HG03135 (cell line): ENCODE measurements around the gene SYNGR2.
A peak's percentile ranks its signal among the peaks of the same experiment; 100 is the strongest.

Experiments
- ATAC-seq: cut with Tn5 transposase; IDR thresholded peaks from one replicate; pipeline ENCODE4 v1.9.1; 2021; ENCODE audit warnings: mild to moderate bottlenecking, moderate library complexity; ENCODE audit not compliant: unreplicated experiment

SYNGR2 gene, protein sequence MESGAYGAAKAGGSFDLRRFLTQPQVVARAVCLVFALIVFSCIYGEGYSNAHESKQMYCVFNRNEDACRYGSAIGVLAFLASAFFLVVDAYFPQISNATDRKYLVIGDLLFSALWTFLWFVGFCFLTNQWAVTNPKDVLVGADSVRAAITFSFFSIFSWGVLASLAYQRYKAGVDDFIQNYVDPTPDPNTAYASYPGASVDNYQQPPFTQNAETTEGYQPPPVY

DNA sequence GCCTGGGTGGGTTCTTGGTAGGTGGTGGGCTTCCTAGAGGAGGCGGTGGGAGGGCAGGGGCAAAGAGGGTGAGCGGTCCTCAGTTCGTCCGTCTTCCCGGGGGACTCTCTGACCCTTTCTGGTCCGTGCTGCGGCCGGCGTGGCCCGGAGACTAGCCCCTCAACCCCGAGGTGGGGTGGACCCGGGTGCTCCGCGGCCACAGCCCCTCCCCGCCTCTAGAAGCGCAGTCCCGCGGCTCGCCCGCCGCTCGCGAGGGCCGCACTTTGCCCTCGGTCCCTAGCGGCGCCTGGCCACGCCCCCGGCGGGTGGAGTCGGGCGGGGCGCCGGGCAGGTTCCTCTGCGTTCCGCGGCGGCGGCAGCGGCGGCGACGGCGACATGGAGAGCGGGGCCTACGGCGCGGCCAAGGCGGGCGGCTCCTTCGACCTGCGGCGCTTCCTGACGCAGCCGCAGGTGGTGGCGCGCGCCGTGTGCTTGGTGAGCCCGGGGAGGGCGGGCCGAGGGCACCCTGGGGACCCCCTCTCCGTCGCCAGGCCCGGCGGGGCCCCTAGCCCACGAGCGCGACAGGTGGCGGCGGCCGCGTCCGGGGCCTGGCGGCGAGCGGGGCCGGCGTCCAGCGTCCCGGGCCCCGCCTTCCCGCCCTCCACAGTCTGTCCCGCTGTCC lies at the start of gene SYNGR2:
Gene SYNGR2 (plus strand): TSS at position 340 of the 661 bp plus-strand sequence. CDS start 36 bp downstream, at position 376.
- peak; percentile 50 for ATAC-seq

DNA sequence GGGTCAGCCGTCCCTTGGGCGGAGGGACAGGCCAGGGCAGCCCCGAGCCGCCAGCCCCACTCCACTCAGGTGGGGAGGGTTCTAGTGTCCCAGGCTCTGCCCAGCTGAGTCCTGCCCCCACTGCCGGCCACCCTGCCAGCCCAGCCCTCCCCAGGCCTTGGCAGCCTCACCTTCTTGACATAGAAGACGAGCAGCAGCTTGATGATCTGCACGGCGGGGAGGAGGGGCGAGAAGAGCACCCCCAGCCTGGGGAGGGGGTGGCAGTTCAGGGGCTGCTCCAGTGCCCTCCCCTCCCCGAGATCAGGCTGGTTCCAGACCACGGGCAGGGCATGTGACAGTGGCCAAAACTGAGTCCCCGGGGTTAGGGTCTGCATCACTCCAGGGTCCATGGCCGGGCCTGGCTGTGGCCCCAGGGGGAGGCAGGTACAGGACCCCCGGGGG lies 49.6 kb upstream of the SYNGR2 start:
- no peak for ATAC-seq

DNA sequence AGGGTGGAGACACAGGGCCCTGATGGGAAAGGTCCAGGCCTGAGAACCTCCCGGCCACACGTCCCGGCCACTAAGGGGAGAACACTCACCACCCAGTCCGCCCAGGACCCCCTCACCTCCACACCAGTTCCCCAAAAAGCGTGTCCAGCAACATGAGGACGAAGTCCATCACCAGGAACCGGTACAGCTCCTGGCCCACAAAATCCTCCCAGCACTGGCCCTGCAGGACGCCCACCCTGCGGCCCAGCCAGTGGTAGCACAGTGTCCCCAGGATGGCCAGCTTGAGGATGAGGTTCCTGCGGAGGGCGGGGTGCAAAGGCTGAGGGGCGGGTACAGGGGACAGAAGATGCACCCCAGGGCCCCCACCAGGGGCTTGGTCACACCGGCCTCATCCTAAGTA lies 47.8 kb upstream of the SYNGR2 start:
- ATAC-seq = no peak

DNA sequence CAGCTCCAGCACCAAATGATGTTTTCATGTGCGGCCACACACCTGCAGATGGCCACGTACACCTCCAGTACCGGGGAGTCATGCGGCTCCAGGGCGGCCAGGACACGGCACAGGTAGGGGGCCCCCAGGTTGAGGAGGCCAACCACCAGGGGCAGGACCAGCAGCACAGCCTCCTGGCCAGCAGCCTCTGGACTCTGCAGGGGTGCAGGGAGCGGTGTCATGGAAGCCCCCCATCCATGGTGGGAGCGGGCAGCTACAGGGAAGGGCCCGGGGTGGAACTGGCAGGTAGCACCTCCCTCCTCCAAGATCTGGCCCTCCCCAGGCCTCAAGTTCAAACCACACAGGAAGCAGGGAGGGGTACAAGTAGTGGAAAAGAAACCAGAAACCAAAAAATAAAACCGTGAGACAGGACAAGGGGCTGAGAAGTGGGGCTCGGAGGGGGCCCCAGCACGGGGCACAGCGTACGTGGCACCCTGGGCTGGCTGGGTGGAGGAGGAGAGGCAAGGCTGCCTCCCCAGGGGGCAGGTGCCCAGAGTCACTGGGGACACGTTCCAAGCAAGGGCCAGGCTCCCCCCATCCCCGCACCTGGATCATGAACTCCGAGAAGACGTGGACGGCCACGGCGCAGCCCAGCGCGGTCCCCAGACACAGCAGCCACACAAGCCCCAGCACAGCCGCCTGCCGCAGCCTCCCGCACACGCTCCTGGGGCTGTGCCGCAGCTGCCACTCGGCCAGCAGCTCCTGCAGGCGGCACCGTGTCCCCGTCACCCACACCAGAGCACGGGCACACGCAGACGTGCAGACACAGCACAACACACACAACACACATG lies 47.2 kb upstream of the SYNGR2 start:
- ATAC-seq = no peak

DNA sequence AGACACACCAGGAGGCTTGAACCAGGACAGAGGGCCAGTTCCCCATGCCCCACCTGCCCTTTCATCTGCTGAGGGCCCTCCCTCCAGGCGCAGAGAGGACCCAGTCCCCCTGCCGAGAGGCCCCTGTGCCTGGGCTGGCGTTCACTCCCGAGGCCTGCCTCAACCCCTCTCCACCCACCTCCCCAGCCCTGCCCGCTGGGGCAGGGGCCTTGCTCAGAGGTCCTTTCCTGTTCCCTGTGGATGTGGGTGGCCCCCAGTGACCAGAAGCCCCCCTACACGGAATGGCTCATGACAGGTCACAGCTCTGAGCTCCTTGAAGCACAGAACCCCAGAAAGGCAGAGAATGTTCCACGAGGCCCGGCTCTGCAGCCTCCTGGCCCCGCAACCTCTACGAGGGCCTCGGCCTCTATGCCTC lies 46.6 kb upstream of the SYNGR2 start:
- ATAC-seq = no peak

DNA sequence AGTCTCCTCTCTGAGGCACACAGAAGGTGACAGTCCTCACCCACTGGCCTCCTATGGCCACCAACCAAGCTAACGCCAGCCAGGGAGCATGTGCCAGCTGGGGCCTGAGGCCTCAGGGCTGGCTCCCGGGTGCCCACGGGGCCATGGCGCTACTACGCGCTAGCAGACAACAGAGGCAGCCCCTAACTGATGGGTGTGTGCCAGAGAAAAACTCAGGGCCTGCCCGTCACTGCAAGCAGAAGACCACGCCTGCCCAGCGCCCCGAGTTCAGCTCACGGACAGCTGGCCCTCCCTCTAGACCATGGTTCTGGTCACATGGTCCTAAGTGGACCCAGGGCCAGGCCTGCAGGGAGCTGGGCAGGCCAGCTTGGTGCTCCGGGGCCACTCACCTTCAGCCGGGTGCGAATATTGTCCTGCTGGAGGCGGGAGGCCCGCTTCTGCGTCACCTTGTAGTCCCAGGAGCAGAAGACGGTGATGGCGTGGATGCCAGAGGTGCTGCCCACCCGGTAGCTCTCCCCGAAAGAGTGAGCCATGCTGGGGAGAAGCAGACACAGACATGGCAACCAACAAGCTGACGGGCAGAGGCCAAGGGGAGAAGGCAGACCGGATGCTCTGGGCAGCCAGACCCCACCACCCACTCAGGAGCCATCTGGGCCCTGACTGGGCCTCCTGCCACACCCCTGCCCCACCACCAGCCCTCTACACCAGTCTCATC lies 46.0 kb upstream of the SYNGR2 start:
- ATAC-seq = no peak

DNA sequence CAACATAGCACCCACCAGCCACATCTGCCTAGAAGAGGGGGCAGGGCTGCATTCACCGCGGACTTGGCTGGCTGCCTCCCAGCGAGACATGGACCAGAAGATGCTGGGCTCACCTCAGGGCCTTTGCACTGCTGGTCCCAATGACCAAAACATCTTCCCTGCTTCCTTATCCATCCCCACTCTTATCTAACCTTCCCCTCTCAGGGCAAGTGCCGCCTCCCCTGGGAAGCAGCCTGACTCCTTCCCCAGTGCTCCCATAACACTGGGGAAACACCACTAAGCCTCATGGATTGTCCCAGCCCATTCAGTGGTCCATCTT lies 45.5 kb upstream of the SYNGR2 start:
- no peak for ATAC-seq

DNA sequence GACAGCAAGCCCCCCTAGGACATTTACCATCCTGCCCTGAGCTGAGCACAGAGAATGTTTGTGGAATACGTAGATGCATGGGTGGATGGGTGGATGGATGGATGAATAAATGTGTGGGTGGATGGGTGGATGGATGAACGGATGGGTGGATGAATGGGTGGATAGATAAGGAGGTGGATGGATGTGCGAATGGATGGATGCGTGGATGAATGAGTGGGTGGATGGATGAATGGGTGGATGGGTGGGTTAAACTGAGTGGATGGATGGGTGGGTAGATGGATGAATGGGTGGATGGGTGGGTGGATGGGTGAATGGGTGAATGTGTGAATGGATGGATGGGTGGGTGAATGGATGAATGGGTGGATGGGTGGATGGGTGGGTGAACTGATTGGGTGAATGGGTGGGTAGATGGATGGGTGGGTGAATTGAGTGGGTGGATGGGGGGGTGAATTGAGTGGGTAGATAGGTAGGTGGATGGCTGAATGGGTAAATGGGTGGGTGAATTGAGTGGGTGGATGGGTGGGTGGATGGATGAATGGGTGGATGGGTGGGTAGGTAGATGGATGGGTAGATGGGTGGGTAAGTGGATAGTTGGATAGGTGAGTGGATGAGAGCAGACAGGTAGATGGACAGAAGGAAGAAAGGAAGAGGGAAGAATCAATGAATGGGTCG lies 45.0 kb upstream of the SYNGR2 start:
- ATAC-seq = no peak

DNA sequence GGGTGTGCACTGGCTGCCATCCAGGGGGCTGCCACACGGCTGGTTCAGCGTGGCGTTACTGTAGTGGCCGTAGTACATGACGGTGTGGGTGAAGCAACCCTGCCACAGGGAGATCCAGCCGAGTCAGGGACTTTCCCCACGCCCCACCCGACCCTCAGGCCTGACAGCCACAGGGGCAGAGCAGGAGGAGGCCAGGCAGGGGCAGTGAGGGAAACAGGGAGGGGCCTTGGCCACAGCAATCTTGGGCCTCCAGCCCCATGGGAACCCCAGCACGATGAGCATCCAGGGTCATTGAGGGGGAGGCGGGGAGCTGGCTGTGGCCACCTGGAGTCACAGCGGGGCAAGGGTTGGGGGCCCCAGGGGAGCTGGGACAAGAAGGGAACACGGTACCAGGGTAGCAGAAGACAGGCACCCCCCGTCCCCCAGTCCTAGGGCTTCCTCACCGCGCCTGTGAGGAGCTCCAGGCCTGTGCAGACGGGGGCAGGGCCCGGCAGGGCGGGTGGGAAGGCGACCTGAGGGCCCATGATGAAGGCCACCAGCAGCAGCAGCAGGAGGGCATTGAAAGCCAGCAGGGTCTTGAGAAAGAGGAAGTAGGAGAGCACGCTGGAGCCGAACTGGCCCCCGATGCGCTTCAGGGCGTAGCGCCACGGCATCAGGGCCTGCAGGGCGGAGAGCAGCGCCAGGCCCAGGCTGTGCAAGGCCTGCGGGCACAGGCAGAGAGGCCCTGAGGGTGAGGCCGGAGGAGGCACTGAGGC lies 44.1 kb upstream of the SYNGR2 start:
- no peak for ATAC-seq

DNA sequence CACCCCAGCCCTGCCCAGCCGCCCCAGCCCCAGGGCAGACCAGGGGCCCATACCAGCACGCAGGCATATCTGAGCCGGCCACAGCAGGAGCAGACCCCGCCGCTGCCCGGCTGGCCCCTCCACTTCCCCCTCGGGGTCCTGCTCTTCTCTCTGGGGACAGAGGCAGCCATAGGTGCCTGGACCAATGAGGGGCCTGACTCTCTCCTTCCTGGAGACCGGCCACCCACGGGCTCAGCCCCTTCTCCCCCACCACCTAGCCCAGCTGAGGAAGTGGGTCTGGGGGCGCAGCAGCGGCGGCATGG lies 43.6 kb upstream of the SYNGR2 start:
- ATAC-seq = no peak

DNA sequence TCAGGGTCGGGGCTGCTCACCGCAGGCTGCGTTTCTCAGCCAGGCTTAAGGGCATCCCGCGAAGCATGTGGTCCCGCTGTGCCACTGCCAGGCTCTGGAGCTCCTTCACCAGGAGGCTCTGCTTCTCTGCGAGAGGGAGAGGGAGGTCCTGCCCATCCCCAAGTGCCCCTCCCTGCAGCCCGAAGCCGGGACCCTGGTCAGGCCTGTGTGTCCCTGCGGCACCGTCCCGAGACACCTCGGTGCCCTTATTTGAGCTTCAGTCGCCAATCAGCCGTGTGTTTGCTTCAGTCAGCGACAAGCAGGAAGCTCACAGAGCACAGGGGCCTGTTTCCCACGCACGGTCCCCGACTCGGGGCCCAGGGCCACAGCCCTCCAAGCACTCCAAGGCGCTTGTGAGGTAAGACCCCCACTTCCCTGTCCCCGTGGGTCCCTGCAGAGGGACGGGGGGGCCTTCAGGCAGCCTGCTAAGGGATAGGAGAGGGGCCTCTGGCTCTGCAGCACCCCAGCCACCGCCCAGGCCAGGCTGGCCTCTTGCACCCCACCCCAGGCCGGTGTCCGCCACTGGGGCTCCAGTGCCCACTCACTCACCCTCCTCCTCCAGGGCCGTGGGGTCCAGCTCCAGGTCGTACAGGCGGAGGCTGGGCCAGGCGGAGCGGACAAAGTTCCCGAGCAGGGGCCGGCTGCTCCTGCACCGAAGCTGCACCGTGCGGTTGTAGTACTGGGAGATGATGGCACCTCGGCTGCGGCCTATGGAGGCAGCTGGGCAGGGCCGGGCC lies 43.1 kb upstream of the SYNGR2 start:
- ATAC-seq = no peak

DNA sequence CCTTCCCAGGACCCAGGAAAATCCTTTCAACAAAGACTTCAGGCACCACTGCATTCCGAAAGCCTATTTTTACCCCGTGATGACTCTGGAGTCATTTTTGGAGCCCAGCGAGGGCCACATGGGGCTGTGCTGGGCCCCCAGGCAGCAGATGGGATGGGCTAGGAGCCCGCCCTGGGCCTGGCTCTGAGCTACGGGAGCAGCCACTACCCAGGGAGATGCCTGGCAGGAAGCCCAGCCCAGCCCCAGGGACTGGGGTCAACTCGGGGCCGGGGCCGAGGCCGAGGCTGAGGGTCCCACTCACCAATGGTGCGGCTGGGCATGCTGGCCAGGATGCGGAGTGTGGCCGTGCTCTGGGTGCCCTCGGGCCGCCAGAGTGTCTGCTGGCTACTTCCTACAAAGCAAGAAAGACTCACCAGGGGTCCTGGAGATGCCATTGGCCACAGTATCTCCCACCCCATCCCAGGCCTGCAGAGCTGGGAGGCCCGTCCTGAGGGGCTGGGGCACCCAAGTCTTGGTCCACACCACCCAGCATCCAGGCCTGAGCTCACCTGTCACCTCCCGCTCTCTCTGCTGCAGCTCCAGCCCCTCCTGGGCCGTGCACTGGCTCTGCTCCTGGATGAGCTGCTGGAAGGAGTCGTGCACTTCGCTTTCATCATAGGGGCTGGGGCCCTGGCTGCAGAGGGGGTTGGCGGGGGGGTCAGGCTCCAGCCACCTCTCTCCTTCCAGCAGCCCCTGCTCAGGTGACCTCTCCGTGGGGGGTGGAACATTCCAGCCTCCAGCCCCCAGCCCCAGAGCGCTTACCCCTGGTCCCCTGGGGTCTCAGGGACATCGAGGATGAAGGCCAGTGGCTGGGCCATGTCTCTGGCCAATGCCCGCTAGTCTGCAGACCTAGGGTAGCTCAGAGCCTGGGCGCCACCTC lies 42.1 kb upstream of the SYNGR2 start:
- no peak for ATAC-seq

DNA sequence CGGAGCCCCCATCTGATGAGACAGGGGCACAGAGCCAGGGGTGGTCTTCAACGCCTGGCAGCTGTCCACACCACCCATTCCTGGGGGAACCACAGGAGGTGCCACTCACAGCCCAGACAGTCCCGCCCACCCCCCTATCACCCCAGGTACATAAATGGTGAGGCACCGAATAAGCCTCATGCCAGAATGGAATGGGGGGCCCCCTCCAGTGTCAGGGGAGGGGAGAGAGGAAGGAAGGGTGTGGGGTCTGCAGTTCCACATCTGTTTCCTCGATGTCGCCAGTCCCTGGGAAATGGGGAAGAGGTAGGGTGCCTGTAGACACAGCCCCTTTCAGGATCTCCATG lies 41.5 kb upstream of the SYNGR2 start:
- ATAC-seq = no peak

DNA sequence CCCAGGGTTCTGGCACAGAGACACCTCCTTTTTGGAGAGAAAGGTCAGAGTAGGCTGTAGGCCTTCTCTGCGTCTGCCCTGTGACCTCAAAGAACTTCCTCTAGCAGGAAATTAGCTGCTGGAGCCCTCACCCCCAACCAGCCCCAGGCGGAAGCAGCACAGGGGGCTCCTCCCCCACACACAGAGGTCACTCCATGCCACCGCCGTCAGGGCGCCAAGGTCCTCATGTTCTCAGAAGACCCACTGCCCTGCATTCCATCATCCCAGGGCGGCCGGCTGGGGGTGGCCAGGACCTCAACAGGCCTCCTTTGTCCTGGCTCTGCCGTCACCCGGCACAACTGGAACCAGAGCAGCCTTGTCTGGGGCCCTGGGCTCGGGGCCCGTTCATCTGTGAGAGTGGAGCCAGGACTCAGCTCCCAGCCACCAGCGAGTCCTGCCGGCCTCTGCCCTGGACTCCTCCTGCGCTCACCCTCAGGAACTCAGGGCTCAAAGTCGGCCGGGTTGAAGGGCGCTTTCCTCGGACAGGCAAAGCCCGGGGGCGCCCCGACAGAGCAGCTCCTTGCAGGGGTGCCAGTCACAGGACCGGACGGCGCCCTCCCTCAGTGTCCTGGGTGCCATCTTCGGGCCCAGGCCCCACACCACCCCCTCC lies 41.0 kb upstream of the SYNGR2 start:
- no peak for ATAC-seq

DNA sequence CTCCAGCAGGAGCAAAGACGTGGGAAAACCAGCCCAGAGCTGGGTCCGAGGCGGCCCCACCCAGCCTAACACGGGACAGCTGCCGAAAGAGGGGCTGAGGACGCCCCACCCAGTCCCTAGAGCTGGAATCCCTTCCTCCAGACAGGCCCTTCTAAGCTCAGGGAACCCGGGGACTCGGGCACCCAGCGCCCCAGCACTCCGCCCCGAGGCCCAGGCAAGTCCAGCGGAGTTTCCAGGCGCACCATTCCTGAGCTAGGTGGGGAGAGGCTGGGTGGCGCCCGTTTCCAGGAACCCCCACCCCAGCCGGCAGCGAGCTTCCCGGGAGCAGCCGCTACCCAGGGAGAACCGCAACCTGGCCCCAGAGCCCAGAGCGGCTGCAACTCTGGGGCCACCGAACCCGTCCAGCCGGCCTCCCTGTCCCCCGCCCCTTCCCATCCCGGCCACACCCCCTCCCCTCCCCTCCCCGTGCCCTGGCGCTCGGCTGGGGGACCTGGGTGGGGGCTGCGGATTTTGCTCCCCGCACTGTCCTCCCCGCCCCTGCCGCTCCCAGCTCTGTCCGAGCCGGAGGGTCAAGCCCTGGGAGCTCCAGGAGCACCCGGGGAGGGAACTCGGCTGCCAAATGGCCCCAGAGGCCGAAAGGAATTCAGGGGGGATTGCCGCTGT lies 40.4 kb upstream of the SYNGR2 start:
- no peak for ATAC-seq

DNA sequence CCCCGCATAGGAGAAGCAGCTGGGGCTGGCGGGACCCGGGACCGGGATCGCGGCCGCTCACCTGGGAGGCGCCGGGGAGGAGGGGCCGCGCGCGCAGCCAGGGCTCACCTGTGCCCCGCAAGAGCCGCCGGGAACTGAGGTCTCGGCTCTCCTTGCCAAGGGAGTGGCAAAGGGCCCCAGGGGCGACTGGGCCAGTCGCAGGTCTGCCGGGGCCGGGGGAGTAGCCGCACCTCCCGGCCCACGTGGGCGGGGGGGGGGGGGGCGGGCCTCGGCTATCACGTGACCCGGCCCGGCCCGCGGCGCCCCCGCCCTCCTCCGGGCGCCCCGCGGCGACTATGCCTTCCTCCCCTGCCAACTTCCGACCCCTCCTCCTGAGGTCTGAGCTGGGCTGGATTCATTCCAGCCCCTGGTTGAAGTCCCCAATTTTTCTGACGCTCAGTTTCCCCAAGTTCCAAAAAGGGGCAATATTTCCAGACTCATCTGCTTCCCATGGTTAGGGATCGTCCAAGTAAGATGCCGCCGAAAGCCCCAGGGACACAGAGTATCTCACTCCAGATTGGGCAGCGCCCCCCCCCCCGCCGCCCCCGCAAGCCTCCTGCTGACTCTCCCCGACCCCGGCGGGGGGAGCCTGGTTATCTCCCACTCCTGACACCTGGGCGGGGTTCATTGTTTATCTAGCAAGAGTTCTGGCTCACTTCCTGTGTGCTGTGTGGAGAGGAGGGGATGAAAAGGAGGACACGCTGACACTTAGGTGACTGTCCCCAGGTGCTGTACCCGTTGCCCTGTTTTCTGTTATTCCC lies 39.6 kb upstream of the SYNGR2 start, which contains the start of gene TMC6:
Gene TMC6 (minus strand): TSS at position 205 of the 800 bp plus-strand sequence. CDS start 1,923 bp downstream, outside the sequence.
- no peak for ATAC-seq
